Bronchial epithelial cell (primary cell): Measurements from ENCODE around the gene ERCC6. TPM values are rescaled to one million over a fixed set of nuclear protein-coding genes. Genes with fewer than 3 reads are reported as not detected.
A peak's percentile ranks its signal among the peaks of the same experiment; 100 is the strongest.

Experiments
- DNase-seq: peaks from one replicate; pipeline ENCODE4 v3.0.0-alpha.2; 2010; ENCODE audit warnings: low read depth
- FAIRE-seq: peaks from 2 replicates; lab custom pipeline; 2011; peaks lifted over from hg19 to GRCh38; lab: Jason Lieb, UNC
- H3K27me3 ChIP-seq: 2 replicates; pipeline ENCODE4 v1.5.1; 2011; ENCODE audit warnings: low read length; ENCODE audit not compliant: control insufficient read depth, insufficient read depth
- H3K36me3 ChIP-seq: 2 replicates; pipeline ENCODE4 v1.5.1; 2011; ENCODE audit warnings: low read length; ENCODE audit not compliant: control insufficient read depth, insufficient read depth
- H3K4me3 ChIP-seq: 2 replicates; pipeline ENCODE4 v1.5.1; 2011; ENCODE audit warnings: mild to moderate bottlenecking, low read depth, low read length, control low read depth
- total RNA-seq: library from RNA; depleted of rRNA; stranded (reverse); fragments of >200 nt; gene quantifications from 2 replicates; pipeline ENCODE4 v1.2.1, GENCODE V29; 2014
- TF ChIP-seq, protein P1 (sequence below): IDR thresholded peaks from 2 replicates; pipeline ENCODE4 v1.5.1; 2011; ENCODE audit warnings: mild to moderate bottlenecking, moderate library complexity, low read length, control low read depth, inconsistent platforms; ENCODE audit not compliant: insufficient read depth, severe bottlenecking

ERCC6 gene
- total RNA-seq, 1 donor from 2014 or later, result 19.2 TPM

DNA sequence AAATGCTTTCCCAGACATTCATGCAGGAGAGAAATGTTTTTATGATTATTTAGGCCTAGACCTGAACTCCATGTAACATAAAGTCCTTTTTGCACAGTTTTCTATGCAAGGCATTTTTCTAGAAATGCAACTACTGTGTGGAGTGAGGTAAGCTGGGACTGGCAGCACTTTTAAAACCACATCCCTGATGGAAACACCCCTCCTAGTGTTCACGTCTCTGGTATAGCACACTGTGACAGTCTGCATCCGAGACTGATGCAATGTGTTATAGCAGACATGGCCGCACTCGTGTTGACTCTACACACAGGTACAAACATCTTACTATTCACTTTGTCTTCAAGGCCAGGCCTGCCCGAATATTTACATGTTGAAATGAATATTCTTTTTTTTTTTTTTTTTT is 19.3 kb upstream of the ERCC6 start:
- H3K27me3 ChIP-seq, result no peaks in the 10 kb centered on the region
- DNase-seq (peak; percentile 18), FAIRE-seq (no peak)
- no peaks in the 10 kb centered on the region for H3K36me3 ChIP-seq
- TF ChIP-seq, protein P1, sequence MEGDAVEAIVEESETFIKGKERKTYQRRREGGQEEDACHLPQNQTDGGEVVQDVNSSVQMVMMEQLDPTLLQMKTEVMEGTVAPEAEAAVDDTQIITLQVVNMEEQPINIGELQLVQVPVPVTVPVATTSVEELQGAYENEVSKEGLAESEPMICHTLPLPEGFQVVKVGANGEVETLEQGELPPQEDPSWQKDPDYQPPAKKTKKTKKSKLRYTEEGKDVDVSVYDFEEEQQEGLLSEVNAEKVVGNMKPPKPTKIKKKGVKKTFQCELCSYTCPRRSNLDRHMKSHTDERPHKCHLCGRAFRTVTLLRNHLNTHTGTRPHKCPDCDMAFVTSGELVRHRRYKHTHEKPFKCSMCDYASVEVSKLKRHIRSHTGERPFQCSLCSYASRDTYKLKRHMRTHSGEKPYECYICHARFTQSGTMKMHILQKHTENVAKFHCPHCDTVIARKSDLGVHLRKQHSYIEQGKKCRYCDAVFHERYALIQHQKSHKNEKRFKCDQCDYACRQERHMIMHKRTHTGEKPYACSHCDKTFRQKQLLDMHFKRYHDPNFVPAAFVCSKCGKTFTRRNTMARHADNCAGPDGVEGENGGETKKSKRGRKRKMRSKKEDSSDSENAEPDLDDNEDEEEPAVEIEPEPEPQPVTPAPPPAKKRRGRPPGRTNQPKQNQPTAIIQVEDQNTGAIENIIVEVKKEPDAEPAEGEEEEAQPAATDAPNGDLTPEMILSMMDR, result no peak
- H3K4me3 ChIP-seq, result no peak overlapping the region

- no peaks in the 10 kb centered on the region for H3K27me3 ChIP-seq
- DNase-seq (peak; percentile 17), FAIRE-seq (no peak)
- TF ChIP-seq, protein P1, result no peak
- H3K4me3 ChIP-seq, result no peak overlapping the region
- H3K36me3 ChIP-seq, result no peaks in the 10 kb centered on the region
Observed at GRCh38 chr10:49557681-49558080, 18.8 kb upstream of the ERCC6 start.

DNA sequence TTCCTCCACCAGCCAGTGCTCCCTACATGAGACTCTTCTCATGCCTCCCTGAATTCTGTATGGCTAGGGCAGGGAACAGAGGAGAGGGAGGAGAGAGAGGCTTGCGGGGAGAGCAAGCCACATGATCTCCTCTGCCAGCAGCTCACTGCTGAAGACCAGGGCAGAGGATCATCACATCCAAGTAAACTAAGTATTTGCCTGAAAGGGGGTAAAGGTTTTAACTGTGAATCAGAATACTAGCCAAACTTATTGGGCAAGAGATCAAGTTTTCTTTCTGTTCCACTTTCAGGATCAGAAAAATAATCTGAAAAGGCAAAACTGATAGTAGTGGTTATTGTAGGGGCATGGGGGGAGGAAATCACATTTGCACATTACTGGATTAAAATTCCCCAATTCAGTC is 17.8 kb upstream of the ERCC6 start:
- DNase-seq (no peak), FAIRE-seq (no peak)
- TF ChIP-seq, protein P1, result no peak
- no peaks in the 10 kb centered on the region for H3K27me3 ChIP-seq
- H3K4me3 ChIP-seq, result no peak overlapping the region
- H3K36me3 ChIP-seq, result no peaks in the 10 kb centered on the region

DNA sequence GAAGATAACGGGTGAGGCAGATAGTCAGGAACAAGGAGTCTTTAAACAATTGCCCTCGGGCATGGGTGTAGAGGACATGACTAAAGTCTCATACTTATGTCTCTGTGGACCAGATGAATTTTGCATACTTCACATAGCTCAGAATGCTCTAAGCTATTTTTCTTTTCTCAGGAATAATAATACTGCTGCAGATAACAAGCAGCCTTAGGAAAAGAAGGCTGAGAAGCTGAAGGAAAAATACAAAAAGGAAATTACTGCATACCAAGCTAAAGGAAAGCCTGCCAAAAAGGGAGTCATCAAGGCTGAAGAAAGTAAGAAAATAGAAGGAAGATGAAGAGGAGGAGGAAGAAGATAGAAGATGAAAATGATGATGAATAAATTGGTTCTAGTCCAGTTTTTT is 13.4 kb upstream of the ERCC6 start:
- FAIRE-seq, result no peak
- no peaks in the 10 kb centered on the region for H3K27me3 ChIP-seq
- TF ChIP-seq, protein P1, result no peak
- DNase-seq, result peak; percentile 95
- H3K4me3 ChIP-seq, result no peak overlapping the region
- H3K36me3 ChIP-seq, result no peaks in the 10 kb centered on the region

- FAIRE-seq, result no peak
- peak; percentile 94 for DNase-seq
- no peak overlapping the region for H3K4me3 ChIP-seq
- TF ChIP-seq, protein P1, result no peak
- no peaks in the 10 kb centered on the region for H3K36me3 ChIP-seq
- no peaks in the 10 kb centered on the region for H3K27me3 ChIP-seq
Observed at GRCh38 chr10:49550563-49550962, 11.6 kb upstream of the ERCC6 start.

DNA sequence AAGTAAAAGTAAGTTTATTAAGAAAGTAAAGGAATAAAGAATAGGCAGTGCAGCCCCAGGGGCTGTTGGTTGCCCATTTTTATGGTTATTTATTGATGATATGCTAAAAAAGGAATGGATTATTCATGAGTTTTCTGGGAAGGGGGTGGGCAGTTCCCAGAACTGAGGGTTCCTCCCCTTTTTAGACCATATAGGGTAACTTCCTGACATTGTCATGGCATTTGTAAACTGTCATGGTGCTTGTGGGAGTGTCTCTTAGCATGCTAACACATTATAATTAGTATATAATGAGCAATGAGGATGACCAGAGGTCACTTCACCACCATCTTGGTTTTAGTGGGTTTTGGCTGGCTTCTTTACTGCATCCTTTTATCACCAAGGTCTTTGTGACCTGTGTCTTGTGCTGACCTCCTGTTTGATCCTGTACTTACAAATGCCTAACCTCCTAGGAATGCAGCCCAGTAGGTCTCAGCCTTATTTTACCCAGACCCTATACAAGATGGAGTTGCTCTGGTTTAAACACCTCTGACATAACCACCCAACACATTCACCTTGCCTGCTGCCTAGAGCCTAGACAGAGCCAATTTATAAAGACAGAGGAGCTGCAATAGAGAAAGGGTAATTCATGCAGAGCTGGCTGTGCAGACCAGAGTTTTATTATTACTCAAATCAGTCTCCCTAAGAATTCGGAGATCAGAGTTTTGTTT is 10.9 kb upstream of the ERCC6 start:
- no peaks in the 10 kb centered on the region for H3K27me3 ChIP-seq
- DNase-seq, result peak; percentile 38
- no peak for FAIRE-seq
- H3K4me3 ChIP-seq, result no peak overlapping the region
- TF ChIP-seq, protein P1, result no peak
- H3K36me3 ChIP-seq, result no peaks in the 10 kb centered on the region
